Progenitor cell of endocrine pancreas (in vitro differentiated cells): Measurements from ENCODE around the gene NEURL1. TPM values are rescaled to one million over a fixed set of nuclear protein-coding genes. Genes with fewer than 3 reads are reported as not detected.
"Not testable (repeated sequence)": the region's sequence is repeated elsewhere in the genome, so short reads cannot be mapped to it uniquely, and the experiment has no call there.

Source experiments
- DNase-seq: peaks from one replicate; pipeline ENCODE4 v3.0.0; 2021; ENCODE audit warnings: low spot score; ENCODE audit not compliant: unreplicated experiment
- H3K27ac Mint-ChIP-seq: 2 replicates; pipeline ENCODE4 v1.8.0; 2021; ENCODE audit warnings: mild to moderate bottlenecking, moderate library complexity, mixed read lengths
- H3K27me3 Mint-ChIP-seq: 2 replicates; pipeline ENCODE4 v1.8.0; 2021; ENCODE audit warnings: mixed read lengths
- H3K36me3 Mint-ChIP-seq: 2 replicates; pipeline ENCODE4 v1.8.0; 2022; ENCODE audit warnings: mixed read lengths; ENCODE audit not compliant: insufficient read depth
- H3K4me1 Mint-ChIP-seq: 2 replicates; pipeline ENCODE4 v1.8.0; 2021; ENCODE audit warnings: low read depth, mixed read lengths
- H3K4me3 Mint-ChIP-seq: 2 replicates; pipeline ENCODE4 v1.8.0; 2021; ENCODE audit warnings: low read depth, mild to moderate bottlenecking, moderate library complexity, mixed read lengths
- H3K9me3 Mint-ChIP-seq: 2 replicates; pipeline ENCODE4 v1.8.0; 2021; ENCODE audit warnings: low read depth, mixed read lengths
- total RNA-seq: library from RNA; stranded (reverse); gene quantifications from 2 replicates; pipeline ENCODE4 v1.2.1, GENCODE V29; 2021
- TF ChIP-seq, protein P1 (sequence below): fragments of 200-600 bp; sonication (generic); IDR thresholded peaks from one replicate; pipeline ENCODE4 v1.5.0; 2021; ENCODE audit warnings: antibody characterized with exemption, mild to moderate bottlenecking; ENCODE audit not compliant: unreplicated experiment

The NEURL1 gene
- total RNA-seq, 1 donor from 2014 or later = 21.5 TPM

GRCh38 chr10:103502849-103503660, 9.6 kb downstream of the NEURL1 start:
- TF ChIP-seq, protein P1, sequence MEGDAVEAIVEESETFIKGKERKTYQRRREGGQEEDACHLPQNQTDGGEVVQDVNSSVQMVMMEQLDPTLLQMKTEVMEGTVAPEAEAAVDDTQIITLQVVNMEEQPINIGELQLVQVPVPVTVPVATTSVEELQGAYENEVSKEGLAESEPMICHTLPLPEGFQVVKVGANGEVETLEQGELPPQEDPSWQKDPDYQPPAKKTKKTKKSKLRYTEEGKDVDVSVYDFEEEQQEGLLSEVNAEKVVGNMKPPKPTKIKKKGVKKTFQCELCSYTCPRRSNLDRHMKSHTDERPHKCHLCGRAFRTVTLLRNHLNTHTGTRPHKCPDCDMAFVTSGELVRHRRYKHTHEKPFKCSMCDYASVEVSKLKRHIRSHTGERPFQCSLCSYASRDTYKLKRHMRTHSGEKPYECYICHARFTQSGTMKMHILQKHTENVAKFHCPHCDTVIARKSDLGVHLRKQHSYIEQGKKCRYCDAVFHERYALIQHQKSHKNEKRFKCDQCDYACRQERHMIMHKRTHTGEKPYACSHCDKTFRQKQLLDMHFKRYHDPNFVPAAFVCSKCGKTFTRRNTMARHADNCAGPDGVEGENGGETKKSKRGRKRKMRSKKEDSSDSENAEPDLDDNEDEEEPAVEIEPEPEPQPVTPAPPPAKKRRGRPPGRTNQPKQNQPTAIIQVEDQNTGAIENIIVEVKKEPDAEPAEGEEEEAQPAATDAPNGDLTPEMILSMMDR = no peak
- H3K4me1 Mint-ChIP-seq = peaks cover 26% of the 10 kb centered on the region
- H3K36me3 Mint-ChIP-seq = peaks cover 2% of the 10 kb centered on the region
- DNase-seq = no peak
- peaks cover 24% of the 10 kb centered on the region for H3K27me3 Mint-ChIP-seq
- H3K9me3 Mint-ChIP-seq = no peaks in the 10 kb centered on the region
- H3K27ac Mint-ChIP-seq = no peak overlapping the region
- H3K4me3 Mint-ChIP-seq = no peak overlapping the region

GRCh38 chr10:103503777-103504176, 10.3 kb downstream of the NEURL1 start:
- Mint-ChIP-seq H3K27me3 (peaks cover 20% of the 10 kb centered on the region), H3K4me1 (peaks cover 31% of the 10 kb centered on the region)
- not testable (repeated sequence) for H3K36me3 Mint-ChIP-seq, H3K4me3 Mint-ChIP-seq, H3K27ac Mint-ChIP-seq, H3K9me3 Mint-ChIP-seq, DNase-seq

- Mint-ChIP-seq H3K4me3 (no peak overlapping the region), H3K36me3 (no peaks in the 10 kb centered on the region), H3K4me1 (peaks cover 31% of the 10 kb centered on the region), H3K27ac (no peak overlapping the region), H3K27me3 (peaks cover 17% of the 10 kb centered on the region), H3K9me3 (no peaks in the 10 kb centered on the region)
- DNase-seq = no peak
- TF ChIP-seq, protein P1 = no peak
These were observed 10.8 kb downstream of the NEURL1 start for GRCh38 chr10:103504181-103504783.

- Mint-ChIP-seq H3K4me3 (no peak overlapping the region), H3K4me1 (peaks cover 34% of the 10 kb centered on the region), H3K27ac (no peak overlapping the region), H3K36me3 (no peaks in the 10 kb centered on the region), H3K27me3 (peaks cover 1% of the 10 kb centered on the region), H3K9me3 (no peaks in the 10 kb centered on the region)
- no peak for DNase-seq
- TF ChIP-seq, protein P1 = no peak
These were observed 12.6 kb downstream of the NEURL1 start for GRCh38 chr10:103506061-103506460.

DNA sequence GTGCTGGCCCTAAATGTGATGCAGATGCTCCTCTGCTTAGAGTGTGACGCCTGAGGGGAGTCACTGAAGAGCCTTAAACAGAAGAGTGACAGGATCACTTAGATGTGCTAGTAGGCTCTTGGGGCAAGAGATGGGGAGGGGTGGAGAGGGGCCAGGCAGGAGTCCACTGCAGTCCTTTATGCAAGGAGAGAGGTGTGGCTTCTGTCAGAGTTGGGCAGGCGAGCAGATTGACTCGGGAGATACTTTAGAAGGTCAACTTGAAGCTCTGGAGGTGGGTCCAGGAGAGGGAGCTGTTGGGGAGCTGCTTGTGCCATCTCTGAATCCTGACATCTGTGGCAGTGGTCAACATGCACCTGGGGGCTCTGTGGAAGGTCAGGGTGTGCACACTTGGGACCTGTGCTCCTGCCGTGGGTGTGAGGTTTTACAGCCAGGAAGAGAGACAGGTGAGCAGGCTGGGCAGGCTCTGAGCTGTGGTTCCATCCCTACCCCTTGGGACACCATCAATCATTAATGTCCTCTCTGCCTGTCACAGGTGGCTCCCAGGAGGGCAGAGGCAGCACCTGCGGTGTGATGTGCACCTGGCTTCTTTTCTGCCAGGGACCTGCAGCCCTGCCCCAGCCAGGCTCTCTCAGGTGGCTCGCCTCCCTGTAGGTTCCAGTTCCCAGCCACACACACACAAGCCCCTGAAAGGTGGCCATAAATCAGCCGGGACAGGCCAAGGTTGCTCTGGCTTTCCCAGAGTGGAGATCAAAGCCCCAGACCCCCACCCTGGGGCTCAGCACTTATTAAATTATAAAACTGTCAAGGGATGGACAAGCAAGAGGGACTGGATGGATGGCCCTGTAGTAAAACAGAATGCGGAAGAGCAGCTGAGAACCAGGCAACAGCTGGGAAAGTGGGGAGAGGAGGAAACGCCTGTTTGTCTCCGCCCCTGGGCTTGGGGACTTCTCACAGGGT, 14.0 kb downstream of the NEURL1 start:
- no peak for DNase-seq
- TF ChIP-seq, protein P1 = no peak
- Mint-ChIP-seq H3K27ac (peak overlapping the region; percentile 84), H3K36me3 (no peaks in the 10 kb centered on the region), H3K4me1 (peaks cover 45% of the 10 kb centered on the region), H3K4me3 (no peak overlapping the region), H3K27me3 (no peaks in the 10 kb centered on the region), H3K9me3 (no peaks in the 10 kb centered on the region)
